NCI-H2196 treated with DMSO at 0.1 percent for 48 hours (cell line): Measurements from ENCODE around the gene SEL1L3.
"Not testable (repeated sequence)": the region's sequence is repeated elsewhere in the genome, so short reads cannot be mapped to it uniquely, and the experiment has no call there.

Source experiments
- DNase-seq: peaks from one replicate; lab custom pipeline; 2025; ENCODE audit not compliant: unreplicated experiment; lab: John Stamatoyannopoulos, UW

SEL1L3 gene

DNA sequence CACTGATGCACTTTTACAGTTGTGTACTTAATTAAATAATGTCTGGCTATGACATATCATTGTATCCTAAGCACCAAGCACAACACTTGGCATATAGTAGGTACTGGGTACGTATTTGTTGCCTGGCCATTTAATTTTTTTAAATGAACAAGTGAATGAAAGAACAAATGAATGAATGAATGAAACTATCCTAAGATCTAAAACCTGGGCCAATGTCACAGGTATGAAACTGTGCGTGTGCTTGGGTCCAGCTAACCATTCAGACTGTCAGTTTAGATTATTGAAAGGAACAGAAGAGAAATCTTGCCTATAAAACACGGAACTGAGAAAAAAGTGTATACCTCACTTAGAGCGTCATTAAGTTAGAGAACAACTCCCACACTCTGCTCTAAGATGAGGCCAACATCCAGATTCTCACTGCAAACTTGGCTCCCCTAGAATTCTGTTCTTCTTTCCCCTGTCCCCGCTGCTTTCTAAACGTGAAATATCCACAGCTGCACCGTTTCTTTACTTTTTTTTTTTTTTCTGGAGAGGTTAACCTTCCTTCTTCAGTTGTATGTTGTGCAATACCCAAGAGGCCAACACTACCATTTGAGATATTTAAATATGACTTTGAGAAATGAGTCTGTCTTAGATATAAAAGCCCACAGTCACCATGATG is 17.3 kb upstream of the SEL1L3 start:
- no peak for DNase-seq

DNA sequence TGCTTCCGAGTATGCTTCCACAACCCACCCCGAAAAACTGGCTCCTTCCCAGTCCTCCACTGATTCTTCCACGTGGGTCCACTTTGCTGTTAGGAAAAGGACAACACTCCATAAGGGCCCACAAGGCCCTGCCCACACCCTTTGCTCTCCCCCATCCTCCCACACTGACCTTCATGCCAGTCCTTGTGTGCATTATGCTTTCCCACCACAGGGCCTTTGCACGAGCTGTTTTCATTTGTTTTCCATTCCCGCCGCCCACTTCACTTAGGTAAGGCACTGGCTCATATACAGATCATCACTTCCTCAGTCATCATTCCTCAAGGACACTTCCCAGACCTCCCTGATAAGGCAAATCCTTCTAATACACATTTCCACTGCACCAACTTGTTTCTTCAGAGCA is 16.8 kb upstream of the SEL1L3 start:
- DNase-seq = no peak

DNA sequence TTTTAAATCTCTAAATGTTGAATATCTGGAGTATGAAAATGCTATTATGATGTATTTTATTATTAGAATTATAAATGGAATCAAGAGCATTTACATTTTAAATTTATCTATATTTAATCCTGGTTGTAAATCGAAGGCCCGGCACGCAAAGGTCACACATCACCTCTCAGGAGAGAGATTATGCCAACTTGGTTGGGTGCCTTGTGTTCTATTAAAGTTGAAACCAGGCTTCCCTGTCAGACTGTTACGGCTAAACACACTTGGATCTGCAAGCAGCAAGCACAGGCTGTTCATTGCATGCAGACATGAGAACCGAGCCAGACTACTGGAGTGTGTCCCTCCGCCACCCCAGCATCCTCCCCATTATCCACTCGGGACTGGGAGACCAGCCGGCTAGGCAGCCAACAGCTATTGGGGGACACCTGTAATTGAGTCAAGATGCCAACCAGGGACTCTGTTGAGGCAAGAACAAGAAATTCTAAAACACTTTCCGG is 16.4 kb upstream of the SEL1L3 start:
- no peak for DNase-seq

DNA sequence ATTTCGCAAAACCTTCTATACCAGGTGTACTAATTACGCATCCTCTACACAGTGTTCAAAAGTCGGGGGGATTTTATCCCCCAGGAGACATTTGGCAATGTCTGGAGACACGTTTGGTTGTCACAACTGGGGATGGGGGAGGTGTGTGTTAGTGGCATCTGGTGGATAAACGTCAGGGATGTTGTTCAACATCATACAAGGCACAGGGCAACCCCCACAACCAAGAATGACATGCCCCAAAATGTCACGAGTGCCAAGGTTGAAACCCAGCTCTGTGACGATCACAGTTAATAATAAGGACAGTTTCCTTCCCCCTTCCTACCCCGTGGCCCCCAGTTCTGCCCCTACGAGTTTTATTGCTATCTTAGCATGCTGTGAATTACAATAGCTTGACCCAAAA is 15.9 kb upstream of the SEL1L3 start:
- DNase-seq = no peak

DNA sequence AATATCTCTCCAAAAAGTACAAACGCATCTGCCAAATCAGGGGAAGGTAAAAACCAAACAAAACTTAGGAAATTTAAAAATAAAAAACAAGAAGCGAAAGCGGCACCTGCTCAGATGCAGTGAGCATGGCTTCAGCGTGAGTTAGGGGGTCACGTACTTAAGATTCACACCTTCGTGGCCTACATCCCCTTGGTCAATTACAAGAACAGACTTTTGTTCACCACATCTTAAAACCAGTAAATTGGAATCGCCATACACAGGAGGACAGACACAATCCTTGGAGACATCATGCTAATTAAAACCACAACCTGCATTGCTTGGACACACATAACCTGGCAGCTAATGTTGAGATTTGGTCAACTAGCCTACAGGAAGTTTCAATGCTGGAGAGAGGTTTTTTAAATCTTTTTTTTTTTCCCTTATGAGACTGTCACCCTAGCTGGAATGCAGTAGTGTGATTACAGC is 12.5 kb upstream of the SEL1L3 start:
- DNase-seq = no peak

DNA sequence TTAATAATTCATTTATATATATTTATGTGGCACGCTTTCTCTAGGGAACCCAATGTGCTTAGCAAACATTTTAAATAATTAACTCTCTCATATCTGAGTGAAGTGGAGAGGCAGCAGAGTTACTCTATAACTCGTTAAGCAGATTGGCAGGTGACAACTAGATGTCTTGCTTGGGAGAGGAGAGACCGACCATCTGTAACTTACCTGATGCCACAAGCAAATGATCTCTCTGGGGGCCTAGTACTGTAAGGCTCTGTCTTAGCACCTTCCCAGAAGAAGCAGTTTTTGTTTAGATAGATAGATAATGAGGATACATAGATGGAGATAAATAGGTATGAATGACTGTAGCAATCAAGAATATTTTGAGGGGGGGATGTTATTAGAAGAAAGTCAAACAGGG is 11.9 kb upstream of the SEL1L3 start:
- DNase-seq = no peak

DNA sequence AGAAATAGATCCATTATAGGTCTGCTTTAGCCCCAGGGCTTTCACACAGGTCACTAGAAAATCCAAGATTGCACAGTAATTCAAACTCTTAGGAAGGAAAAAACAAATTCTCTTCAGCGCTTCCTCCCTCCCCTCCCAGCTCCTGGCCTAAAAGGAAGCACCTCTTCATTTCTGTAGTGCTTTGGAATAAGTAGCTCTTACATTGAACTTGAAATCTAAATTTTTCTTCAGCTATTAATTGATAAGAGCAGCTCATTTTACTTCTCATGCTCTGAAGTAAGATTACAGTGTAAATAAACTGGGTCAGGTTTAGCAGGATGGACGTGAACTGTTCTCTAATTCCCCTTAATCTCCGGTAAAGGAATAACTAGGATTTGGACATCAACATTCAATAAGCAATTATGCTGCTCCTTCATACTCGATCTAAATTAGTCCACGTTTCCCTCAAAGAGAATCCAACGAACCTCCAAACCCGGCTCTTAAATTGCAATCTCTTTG is 10.9 kb upstream of the SEL1L3 start:
- DNase-seq = no peak

DNA sequence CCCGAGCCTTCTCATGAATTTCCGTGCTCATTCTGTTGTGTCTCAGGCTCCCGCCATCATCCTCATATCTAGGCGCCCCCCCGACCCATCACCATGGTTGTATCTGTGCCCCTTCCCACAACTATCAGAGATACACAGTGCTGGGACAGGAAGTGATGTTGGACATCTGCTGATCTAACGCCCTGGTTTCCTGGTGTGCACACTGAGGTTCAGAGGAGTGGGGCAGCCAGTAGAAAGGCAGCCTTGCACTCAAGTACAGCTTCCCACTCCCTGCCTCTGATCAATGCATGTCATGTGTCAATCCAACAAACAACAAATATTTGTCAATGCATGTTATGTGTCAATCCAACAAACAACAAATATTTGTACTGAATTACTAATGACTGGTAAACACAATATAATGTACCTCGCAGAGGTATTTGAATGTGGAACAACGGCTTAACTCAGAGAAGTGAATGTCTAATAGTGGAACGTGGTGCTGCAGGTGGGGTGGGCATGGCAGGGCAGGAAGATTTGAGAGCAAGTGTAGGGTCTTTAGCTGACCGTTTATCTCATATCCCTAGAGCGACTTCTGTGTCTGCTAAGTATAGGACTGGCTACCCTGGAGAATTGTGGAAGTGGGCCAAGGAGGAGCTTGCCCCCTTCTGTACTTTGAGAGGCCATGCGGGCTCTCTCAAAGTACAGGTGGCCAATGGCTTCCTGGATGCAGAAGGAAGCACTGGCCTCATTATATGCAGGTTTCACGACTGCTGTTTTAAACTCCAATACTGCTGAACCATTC is 10.3 kb upstream of the SEL1L3 start:
- DNase-seq = no peak

DNA sequence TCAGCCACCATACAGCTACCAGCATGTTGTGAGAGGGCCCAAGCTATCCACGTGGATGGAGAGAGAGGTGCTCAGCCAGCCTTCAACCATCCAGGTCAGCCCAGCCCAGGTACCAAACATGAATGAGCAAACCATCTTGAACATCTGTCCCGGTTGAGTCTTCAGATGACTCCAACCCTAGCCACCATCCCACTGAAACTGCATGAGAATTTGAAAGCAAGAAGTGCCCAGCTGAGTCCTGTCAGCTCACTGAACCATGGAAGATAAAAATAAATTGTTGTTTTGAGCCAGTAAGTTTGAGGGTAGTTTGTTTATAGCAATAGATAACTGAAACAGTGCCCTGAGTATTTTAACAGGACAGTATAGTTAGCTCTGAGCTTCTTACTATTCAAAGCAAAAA is 7.3 kb upstream of the SEL1L3 start:
- no peak for DNase-seq

DNA sequence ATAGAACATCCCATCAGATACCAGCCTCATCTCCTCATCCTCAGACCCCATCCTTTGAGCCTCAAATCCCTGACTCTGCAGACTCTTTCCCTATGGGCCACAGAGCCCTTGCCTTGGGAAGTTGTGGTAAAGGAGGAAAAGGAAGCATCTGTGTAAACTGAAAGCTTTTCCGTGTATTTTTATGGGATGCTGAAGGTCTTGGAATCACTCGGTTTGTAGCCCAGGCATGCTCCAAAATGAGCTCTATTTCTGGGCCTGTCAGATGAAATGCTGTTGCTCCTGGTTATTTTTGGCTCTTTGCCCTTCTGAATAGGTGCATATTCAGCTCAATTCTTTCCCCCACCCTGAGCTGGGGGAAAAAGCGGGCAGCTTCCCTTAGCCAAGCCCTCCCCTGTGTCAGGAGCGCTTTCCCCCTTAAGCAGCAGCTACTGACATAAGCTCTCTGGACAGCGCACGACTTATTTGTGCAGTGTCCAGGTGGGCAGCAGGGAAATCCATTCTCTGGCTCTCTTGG is 5.0 kb upstream of the SEL1L3 start:
- DNase-seq = no peak

DNA sequence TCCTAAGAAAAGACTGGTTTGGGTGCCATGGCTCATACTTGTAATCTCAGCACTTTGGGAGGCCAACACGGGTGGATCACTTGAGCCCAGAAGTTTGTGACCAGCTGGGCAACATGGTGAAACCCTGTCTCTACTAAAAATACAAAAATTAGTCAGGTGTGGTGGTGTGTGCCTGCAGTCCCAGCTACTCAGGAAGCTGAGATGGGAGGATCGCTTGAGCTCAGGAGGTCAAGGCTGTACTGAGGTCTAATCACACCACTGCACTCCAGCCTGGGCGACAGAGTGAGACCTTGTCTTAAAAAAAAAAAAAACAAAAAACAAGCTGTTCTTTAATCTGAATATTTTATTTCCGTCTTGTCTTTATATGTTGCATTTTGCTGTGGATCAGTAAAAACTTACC is 3.6 kb upstream of the SEL1L3 start:
- not testable (repeated sequence) for DNase-seq

DNA sequence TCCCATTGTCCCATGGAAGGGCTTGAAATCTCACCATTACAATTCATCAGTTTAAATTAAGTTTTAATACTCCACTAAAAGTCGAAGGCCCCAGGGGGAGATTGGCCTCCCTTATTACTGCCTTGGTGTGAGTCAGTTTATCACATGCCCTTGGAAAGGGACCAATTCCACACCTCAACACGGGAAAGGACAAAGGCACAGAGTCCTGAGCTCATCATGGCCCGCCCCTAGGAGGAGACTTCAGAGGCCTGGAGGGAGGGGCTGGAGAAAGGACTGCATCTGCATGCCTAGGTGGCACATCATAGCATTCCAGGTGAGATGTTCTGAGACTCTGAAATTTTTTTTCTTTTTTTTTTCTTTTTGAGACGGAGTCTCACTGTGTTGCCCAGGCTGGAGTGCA is 2.8 kb upstream of the SEL1L3 start:
- DNase-seq = peak; percentile 14

DNA sequence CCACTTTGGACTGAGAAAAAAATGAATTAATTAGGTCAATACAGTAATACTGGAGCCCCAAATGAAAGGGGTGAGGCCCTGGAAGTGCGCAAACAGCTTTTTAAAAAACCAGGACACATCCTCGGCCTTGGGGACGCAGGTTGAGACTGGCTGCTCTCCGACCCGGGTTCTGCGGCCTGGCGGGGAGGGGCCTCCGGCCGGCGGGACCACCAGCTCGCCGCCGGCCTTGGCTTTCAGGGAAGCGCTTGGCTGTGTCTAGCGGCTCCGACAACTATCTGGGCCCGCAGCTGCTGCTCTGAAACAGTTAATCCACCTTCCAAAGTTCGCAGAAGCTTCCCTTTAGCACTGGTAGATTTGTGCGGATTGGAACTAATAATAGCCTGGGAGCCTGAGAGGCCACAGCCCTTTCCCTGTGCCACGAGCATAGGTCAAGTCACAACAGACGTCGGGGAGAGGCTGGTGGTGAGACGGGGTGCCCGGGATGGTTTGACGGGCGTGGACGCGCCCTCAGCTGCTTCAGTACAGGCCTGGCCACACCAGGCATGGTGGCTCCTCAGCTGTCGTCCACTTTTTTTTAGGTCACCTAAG is 1.1 kb upstream of the SEL1L3 start:
- DNase-seq = no peak

DNA sequence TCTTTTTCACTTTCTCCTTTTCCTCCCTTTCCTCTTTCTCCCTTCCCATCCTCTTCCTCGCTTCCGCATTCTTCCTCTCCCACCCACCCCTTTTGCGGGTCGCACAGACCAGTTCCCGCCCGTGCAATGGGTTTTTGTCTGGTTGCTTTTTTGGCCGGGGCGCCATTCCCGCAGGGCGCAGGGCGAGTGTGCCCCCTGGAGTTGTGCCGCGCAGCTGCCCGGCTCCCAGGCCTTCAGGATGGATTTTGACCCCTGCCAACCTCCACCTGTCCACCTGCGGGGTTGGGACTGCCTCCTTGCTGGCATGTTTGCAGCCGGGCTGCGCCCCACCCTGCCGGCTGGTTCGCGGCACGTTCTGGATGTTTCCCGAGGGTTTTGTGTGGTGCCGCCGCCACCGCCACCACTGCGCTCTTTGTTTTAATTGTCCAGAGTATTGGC is 578 bp upstream of the SEL1L3 start:
- DNase-seq = no peak

DNA sequence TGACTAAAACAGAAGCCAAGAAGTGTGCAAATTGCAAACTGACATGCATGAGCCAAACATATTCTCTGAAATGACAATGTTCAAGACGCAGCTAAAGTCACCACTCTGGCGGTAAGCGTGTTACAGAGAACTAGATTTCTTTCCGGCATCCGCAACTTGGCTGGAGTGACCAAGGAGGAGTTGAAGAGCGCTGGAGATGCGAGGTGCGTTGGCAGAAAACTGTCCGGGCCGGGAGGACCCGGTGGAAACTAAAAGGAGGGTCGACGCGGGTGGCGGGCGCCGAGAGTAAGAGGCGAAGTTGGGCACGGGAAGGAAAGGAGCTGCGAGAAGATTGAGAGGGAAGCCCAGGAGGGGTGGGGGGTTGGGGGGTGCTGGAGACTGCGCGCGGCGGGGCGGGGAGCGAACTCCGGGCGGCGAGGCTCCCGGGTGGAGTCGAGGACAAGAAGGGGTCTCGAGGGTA is 807 bp downstream of the SEL1L3 start:
- DNase-seq = no peak

DNA sequence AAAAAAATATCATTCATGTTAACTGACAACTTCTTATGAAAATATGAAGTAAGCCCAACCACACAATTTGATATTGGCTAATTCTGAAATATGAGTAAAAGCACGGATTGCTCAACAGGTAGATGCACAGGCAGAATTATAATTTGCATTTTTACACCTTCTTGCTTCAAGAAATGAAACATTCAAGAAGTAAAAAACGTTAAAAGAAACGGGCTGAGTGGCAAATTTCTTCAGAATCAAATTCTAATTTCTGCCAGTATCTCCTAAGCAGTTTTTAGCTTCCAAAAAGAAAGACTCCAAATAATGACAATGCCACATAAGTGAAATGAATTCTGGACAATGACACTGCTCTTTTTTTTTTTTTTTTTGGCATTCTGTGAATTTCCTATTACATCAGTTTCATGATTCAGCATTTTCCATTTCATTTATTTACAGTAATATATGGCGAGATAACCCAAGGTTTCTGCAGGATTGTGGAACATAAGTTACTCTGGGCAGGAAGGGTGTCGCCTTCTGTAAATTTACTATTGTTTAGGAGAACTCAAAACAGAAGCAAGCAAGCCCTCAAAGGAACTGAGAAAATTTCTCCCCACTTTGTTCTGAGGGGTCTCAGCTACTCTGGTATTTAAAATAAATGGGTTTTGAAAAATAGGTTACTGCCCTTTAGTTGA is 1.4 kb downstream of the SEL1L3 start:
- no peak for DNase-seq

DNA sequence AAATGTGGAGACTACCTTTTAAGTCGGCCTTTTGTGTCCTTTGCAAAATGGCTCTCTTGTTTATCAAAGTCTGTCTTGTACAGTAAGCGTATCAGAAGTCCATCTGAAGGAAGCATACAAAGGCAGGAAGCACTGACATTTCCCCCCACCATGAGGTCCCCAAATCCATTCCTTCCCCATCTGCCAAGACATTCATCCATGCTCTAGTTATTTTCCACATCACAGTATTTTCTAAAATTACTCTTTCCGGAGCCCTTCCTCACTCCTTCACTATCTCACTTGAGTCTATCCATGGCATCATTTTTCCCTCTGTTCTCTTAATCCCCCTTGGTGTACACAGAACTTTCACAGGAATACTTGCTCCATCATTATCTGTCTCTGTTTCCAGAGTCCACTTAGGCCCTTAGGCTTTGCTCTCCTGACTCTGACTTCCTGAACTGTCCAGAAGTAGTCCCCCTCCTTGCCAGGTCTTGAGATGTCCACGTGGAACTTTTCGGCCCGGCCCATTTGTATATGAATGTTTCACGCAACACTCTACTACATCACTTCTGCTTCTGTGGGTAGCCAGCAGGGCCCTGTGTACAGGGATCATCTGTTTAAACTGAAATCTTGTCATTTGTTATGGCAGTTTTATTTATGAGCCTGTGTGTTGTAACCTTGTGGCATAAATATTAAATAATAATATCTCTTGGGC is 2.1 kb downstream of the SEL1L3 start:
- no peak for DNase-seq

DNA sequence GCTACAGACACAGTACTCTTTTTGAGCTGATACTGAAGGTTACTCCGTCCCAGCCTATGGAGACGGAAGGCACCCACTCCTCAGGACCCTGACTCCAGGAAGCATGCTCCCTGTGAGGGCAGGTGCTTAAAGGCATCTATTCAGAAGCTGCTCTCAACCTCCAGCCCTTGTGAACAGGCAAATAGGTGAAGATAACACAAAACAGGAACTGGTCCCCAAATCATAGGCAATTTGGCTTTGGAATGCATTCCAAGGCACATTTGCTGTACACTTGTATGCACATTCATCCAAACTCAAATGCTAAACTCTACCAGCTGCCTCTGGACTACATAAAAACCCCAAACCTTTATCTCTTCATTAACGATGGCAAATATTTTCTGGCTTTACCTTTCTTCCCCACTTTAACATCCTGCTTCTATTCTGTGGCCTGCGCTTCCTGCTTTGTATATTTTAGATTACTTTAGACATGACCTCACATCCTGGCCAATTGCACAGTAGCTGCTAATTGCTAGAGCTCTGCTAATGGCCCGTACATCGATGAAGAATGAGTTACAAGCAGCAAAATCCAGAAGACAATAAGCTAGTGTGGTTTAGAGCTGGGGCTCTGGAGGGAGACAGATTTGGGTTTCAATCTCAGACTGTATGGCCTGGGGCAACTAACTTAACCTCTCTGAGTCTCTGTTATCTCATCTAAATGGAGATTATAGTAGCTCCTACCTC is 3.2 kb downstream of the SEL1L3 start:
- no peak for DNase-seq

DNA sequence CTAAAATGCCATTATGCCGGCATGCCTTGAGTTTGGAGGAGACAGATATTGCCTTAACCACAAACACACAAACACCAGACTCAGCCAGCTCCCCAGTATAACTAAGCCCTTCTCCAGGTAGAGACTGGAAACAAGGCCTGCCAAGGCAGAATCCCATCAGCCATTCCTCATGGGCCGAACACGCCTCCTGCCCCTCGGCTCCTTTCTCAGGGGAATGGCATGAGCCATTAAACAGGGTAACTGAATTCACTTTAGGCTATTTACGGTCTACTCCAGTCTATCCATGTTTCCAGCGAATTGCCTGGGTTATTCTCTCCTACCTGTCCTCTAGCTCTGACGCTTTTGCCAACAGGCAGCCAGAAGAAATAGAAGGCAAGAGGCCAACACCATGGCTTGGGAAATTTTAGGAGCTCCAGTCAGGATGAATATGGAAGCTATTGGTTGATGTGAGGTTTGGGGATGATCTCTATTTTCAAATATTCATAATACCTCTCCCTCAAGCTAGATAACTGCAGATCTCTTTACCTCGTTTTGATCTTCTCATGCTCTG is 4.9 kb downstream of the SEL1L3 start:
- DNase-seq = no peak
